Measurements from ENCODE around the gene THRB. TPM values are rescaled to one million over a fixed set of nuclear protein-coding genes. Genes with fewer than 3 reads are reported as not detected.

THRB gene
- polyA plus RNA-seq, 1 of the 3 experiments (the other 2 are of a cell fraction), result 0.02 TPM

DNA sequence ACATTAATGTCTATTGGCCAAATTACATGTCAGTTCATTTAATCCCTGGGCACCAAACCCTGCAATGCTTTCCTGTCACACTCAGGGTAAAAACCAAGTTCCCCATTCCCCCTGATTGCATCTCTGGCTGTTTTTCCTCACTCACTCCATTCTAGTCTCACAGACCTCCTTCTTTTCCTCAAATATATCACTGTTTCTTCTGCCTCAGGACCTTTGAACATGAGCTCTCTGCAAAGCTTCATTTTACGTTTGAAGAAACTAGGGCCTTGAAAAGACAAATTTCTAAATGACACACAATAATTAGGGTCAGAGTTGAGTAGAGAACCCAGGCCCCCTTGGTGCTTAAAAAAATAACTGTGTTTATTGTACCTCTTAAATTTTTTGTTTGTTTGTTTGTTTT, 230.6 kb downstream of the THRB start:
- H2AFZ ChIP-seq (ENCODE audit: low read depth), result no peak overlapping the region
- no peak overlapping the region for H3K27ac ChIP-seq (ENCODE audit: low read depth in 2 of 2, low read length in 1 of 2)
- H3K27me3 ChIP-seq (ENCODE audit: insufficient read depth), result peaks cover 10% of the 10 kb centered on the region; the same call in 1 of the 2 replicates
- H3F3A ChIP-seq (replicated peaks; ENCODE audit: insufficient read depth), result no peaks in the 10 kb centered on the region
- CTCF ChIA-PET, result interaction anchor here (0.6 to 2.6 kb wide), 8 partner anchors 8 to 419 kb away, joined by 3 to 9 read pairs (median 4); no protein-coding TSS in a partner anchor
- no peak overlapping the region for H3K4me3 ChIP-seq (ENCODE audit: low read depth in 2 of 2, low read length in 1 of 2)
- no peaks in the 10 kb centered on the region for H3K9me3 ChIP-seq
- H3K4me1 ChIP-seq (ENCODE audit: control insufficient read depth in 1 of 2, insufficient read depth in 2 of 2, low read depth in 1 of 2, low read length in 1 of 2), result no peaks in the 10 kb centered on the region; a peak in 2 of 4 replicates
- H3K36me3 ChIP-seq (replicated peaks in 1 of 2; ENCODE audit: control insufficient read depth in 1 of 2, insufficient read depth in 2 of 2, low read length in 1 of 2), result no peaks in the 10 kb centered on the region
- no peak overlapping the region for H3K4me2 ChIP-seq
- TF ChIP-seq RFX5 (IDR thresholded peaks at IDR 0.05; ENCODE audit: low read length) (no peak), MXI1 (IDR thresholded peaks at IDR 0.05; ENCODE audit: low read depth, low read length) (no peak), GATA2 (CRISPR knock-in tag; IDR thresholded peaks at IDR 0.05) (no peak), RCOR1 (IDR thresholded peaks at IDR 0.05; ENCODE audit: low read length) (no peak), TEAD4 (IDR thresholded peaks at IDR 0.05; ENCODE audit: borderline replicate concordance, insufficient read depth) (no peak), TAF1 (IDR thresholded peaks at IDR 0.05; ENCODE audit: borderline replicate concordance, low read depth, low read length) (no peak), MEF2A (IDR thresholded peaks at IDR 0.05; ENCODE audit: borderline replicate concordance, low read depth) (no peak), RXRA (IDR thresholded peaks at IDR 0.05; ENCODE audit: borderline replicate concordance, low read depth) (no peak), EZH2phosphoT487 (IDR thresholded peaks at IDR 0.05; ENCODE audit: borderline replicate concordance, low read depth) (no peak), SIN3A (IDR thresholded peaks at IDR 0.05; ENCODE audit: borderline replicate concordance, low read depth, low read length) (no peak), ELF1 (IDR thresholded peaks at IDR 0.05) (no peak)
- TF ChIP-seq, protein P1, sequence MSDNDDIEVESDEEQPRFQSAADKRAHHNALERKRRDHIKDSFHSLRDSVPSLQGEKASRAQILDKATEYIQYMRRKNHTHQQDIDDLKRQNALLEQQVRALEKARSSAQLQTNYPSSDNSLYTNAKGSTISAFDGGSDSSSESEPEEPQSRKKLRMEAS (IDR thresholded peaks at IDR 0.05; ENCODE audit: low read depth), result no peak
- TF ChIP-seq, protein P2, sequence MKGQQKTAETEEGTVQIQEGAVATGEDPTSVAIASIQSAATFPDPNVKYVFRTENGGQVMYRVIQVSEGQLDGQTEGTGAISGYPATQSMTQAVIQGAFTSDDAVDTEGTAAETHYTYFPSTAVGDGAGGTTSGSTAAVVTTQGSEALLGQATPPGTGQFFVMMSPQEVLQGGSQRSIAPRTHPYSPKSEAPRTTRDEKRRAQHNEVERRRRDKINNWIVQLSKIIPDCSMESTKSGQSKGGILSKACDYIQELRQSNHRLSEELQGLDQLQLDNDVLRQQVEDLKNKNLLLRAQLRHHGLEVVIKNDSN (IDR thresholded peaks at IDR 0.05; ENCODE audit: borderline replicate concordance, low read depth), result no peak
- TF ChIP-seq, protein P3, sequence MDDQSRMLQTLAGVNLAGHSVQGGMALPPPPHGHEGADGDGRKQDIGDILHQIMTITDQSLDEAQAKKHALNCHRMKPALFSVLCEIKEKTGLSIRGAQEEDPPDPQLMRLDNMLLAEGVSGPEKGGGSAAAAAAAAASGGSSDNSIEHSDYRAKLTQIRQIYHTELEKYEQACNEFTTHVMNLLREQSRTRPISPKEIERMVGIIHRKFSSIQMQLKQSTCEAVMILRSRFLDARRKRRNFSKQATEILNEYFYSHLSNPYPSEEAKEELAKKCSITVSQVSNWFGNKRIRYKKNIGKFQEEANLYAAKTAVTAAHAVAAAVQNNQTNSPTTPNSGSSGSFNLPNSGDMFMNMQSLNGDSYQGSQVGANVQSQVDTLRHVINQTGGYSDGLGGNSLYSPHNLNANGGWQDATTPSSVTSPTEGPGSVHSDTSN (IDR thresholded peaks at IDR 0.05), result no peak
- TF ChIP-seq, protein P4, sequence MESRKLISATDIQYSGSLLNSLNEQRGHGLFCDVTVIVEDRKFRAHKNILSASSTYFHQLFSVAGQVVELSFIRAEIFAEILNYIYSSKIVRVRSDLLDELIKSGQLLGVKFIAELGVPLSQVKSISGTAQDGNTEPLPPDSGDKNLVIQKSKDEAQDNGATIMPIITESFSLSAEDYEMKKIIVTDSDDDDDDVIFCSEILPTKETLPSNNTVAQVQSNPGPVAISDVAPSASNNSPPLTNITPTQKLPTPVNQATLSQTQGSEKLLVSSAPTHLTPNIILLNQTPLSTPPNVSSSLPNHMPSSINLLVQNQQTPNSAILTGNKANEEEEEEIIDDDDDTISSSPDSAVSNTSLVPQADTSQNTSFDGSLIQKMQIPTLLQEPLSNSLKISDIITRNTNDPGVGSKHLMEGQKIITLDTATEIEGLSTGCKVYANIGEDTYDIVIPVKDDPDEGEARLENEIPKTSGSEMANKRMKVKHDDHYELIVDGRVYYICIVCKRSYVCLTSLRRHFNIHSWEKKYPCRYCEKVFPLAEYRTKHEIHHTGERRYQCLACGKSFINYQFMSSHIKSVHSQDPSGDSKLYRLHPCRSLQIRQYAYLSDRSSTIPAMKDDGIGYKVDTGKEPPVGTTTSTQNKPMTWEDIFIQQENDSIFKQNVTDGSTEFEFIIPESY (IDR thresholded peaks at IDR 0.05; ENCODE audit: borderline replicate concordance, low read depth), result no peak
- H4K20me1 ChIP-seq (ENCODE audit: insufficient read depth), result no peaks in the 10 kb centered on the region
- no peak for DNase-seq
- no peaks in the 10 kb centered on the region for H3K9me2 ChIP-seq
- WGBS (ENCODE audit: low lambda C conversion rate), result 93% methylated on average over 1 of the region's 1 CpG
- POLR2A ChIA-PET, result no interaction called here
- no peak overlapping the region for H3K9ac ChIP-seq
- no peaks in the 10 kb centered on the region for H3K79me2 ChIP-seq (ENCODE audit: insufficient read depth)
